MM.1S (cell line): ENCODE data around the gene KYNU.

Experiments
- DNase-seq: peaks from one replicate; pipeline ENCODE4 v3.0.0-alpha.2; 2015
- H2AFZ ChIP-seq: fragments of 300-600 bp; sonication (generic); 2 replicates; pipeline ENCODE4 v1.6.0; 2016; ENCODE audit warnings: antibody characterized with exemption, low read length
- H3F3A ChIP-seq: fragments of 300-600 bp; sonication (generic); 2 replicates; pipeline ENCODE4 v1.6.1; 2016; ENCODE audit warnings: mild to moderate bottlenecking, antibody characterized with exemption, low read length, moderate library complexity, mixed read lengths; ENCODE audit not compliant: insufficient read depth
- H3K27ac ChIP-seq: fragments of 300-600 bp; sonication (generic); 2 replicates; pipeline ENCODE4 v1.5.1; 2016; ENCODE audit warnings: mild to moderate bottlenecking, low read length
- H3K27me3 ChIP-seq: fragments of 300-600 bp; sonication (generic); replicated peaks from 2 replicates; pipeline ENCODE4 v1.6.0; 2016; ENCODE audit warnings: low read length; ENCODE audit not compliant: insufficient read depth
- H3K36me3 ChIP-seq: fragments of 300-600 bp; sonication (generic); replicated peaks from 2 replicates; pipeline ENCODE4 v1.6.1; 2016; ENCODE audit warnings: mild to moderate bottlenecking, low read length, mixed read lengths; ENCODE audit not compliant: insufficient read depth
- H3K4me1 ChIP-seq: fragments of 300-600 bp; sonication (generic); 2 replicates; pipeline ENCODE4 v1.6.1; 2016; ENCODE audit warnings: low read length, mixed read lengths
- H3K4me2 ChIP-seq: fragments of 300-600 bp; sonication (generic); 2 replicates; pipeline ENCODE4 v1.6.0; 2016; ENCODE audit warnings: low read depth, low read length
- H3K4me3 ChIP-seq: fragments of 300-600 bp; sonication (generic); 2 replicates; pipeline ENCODE4 v1.5.1; 2016; ENCODE audit warnings: low read length, mixed read lengths
- H3K79me2 ChIP-seq: fragments of 300-600 bp; sonication (generic); 2 replicates; pipeline ENCODE4 v1.6.1; 2016; ENCODE audit warnings: mixed run types, low read length, mixed read lengths
- H3K9ac ChIP-seq: fragments of 300-600 bp; sonication (generic); 2 replicates; pipeline ENCODE4 v1.6.1; 2016; ENCODE audit warnings: low read length, mixed read lengths
- H3K9me2 ChIP-seq: fragments of 300-600 bp; sonication (generic); replicated peaks from 2 replicates; pipeline ENCODE4 v1.6.1; 2016; ENCODE audit warnings: mild to moderate bottlenecking, low read length, mixed read lengths; ENCODE audit not compliant: insufficient read depth
- H3K9me3 ChIP-seq: fragments of 300-600 bp; sonication (generic); replicated peaks from 2 replicates; pipeline ENCODE4 v1.6.1; 2016; ENCODE audit warnings: mild to moderate bottlenecking, low read length, mixed read lengths; ENCODE audit not compliant: insufficient read depth
- H4K20me1 ChIP-seq: fragments of 300-600 bp; sonication (generic); 2 replicates; pipeline ENCODE4 v1.6.1; 2016; ENCODE audit warnings: mild to moderate bottlenecking, low read length, moderate library complexity, mixed read lengths; ENCODE audit not compliant: insufficient read depth
- EZH2 ChIP-seq: fragments of 300-600 bp; sonication (generic); optimal IDR thresholded peaks from 2 replicates; pipeline ENCODE3; 2017; ENCODE audit warnings: low read depth, mild to moderate bottlenecking, antibody characterized with exemption, low read length, mixed read lengths
- EZH2phosphoT487 ChIP-seq: fragments of 300-600 bp; sonication (generic); IDR thresholded peaks from 2 replicates; pipeline ENCODE4 v1.6.1; 2018; ENCODE audit warnings: antibody characterized with exemption, low read length
- TF ChIP-seq, protein P1 (sequence below): fragments of 300-600 bp; sonication (generic); IDR thresholded peaks from 2 replicates; pipeline ENCODE4 v1.5.1; 2016; ENCODE audit warnings: antibody characterized with exemption, low read length, mixed read lengths

The KYNU gene

GRCh38 chr2:142872882-142873724 is 4.4 kb upstream of the KYNU start:
- Histone ChIP-seq H3K4me1 (no peaks in the 10 kb centered on the region), H2AFZ (no peak overlapping the region), H3K4me2 (no peak overlapping the region), H3F3A (no peaks in the 10 kb centered on the region), H3K4me3 (no peak overlapping the region), H3K9me2 (no peaks in the 10 kb centered on the region), H3K79me2 (no peaks in the 10 kb centered on the region), H3K9me3 (no peaks in the 10 kb centered on the region), H3K27me3 (no peaks in the 10 kb centered on the region), H3K36me3 (no peaks in the 10 kb centered on the region), H4K20me1 (no peaks in the 10 kb centered on the region), H3K9ac (no peak overlapping the region), H3K27ac (no peak overlapping the region)
- TF ChIP-seq, protein P1, sequence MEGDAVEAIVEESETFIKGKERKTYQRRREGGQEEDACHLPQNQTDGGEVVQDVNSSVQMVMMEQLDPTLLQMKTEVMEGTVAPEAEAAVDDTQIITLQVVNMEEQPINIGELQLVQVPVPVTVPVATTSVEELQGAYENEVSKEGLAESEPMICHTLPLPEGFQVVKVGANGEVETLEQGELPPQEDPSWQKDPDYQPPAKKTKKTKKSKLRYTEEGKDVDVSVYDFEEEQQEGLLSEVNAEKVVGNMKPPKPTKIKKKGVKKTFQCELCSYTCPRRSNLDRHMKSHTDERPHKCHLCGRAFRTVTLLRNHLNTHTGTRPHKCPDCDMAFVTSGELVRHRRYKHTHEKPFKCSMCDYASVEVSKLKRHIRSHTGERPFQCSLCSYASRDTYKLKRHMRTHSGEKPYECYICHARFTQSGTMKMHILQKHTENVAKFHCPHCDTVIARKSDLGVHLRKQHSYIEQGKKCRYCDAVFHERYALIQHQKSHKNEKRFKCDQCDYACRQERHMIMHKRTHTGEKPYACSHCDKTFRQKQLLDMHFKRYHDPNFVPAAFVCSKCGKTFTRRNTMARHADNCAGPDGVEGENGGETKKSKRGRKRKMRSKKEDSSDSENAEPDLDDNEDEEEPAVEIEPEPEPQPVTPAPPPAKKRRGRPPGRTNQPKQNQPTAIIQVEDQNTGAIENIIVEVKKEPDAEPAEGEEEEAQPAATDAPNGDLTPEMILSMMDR: no peak
- TF ChIP-seq EZH2phosphoT487 (no peak), EZH2 (no peak)
- DNase-seq: no peak

DNA sequence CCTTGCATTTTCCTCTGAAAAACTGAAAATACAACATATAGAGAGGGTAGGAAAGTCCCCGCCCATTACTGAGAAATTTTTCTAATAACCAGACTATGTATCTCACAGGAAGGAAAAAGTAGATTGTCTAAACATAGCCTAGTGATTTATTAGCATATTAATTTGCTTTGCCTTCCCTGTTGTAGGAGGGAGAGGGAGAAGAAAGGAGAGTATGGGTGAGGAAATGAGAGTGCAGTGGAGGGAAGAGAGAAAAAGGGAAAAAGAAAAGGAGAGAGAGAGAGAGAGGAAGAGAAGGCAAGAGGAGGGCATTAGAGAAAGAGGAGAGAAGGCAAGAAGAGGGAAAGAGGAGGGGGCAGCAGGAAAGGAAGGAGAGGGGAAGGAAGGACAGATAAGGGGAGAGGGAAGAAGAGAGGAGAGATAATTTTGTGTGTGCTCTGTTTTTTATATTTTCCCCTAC is 3.6 kb upstream of the KYNU start:
- Histone ChIP-seq H3K79me2 (no peaks in the 10 kb centered on the region), H3K36me3 (no peaks in the 10 kb centered on the region), H3K4me1 (no peaks in the 10 kb centered on the region), H2AFZ (no peak overlapping the region), H3K27me3 (no peaks in the 10 kb centered on the region), H3F3A (no peaks in the 10 kb centered on the region), H3K9ac (no peak overlapping the region), H3K9me3 (no peaks in the 10 kb centered on the region), H3K4me3 (no peak overlapping the region), H3K9me2 (no peaks in the 10 kb centered on the region), H3K27ac (no peak overlapping the region), H4K20me1 (no peaks in the 10 kb centered on the region), H3K4me2 (no peak overlapping the region)
- no peak for TF ChIP-seq EZH2
- no peak for DNase-seq

GRCh38 chr2:142874293-142874814 is 3.1 kb upstream of the KYNU start:
- Histone ChIP-seq H3K4me3 (no peak overlapping the region), H3K4me1 (no peaks in the 10 kb centered on the region), H3K9me3 (no peaks in the 10 kb centered on the region), H3K27me3 (no peaks in the 10 kb centered on the region), H3K79me2 (no peaks in the 10 kb centered on the region), H3K9ac (no peak overlapping the region), H3K27ac (no peak overlapping the region), H4K20me1 (no peaks in the 10 kb centered on the region), H3K36me3 (no peaks in the 10 kb centered on the region), H2AFZ (no peak overlapping the region), H3K9me2 (no peaks in the 10 kb centered on the region), H3K4me2 (no peak overlapping the region), H3F3A (no peaks in the 10 kb centered on the region)
- DNase-seq: no peak
- TF ChIP-seq EZH2 (no peak), EZH2phosphoT487 (no peak)
- TF ChIP-seq, protein P1: no peak

DNA sequence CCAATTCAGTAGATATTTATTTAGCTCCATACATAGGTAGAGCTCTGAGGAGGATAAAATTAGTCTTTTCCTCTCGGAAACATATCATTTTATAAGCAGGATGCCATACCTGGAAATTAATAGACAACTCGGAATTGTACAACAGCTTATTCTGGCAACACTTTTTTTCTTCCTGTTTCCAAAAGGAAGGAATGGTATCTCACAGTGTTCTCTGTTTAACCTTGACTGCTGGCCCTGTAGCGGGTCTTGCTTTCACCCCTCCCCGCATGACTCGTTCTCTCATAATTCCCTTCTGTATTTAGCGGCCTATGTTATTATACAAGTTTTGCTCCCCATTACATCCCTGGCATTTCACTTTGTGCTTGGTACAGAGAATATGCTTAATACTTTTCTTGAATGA is 2.5 kb upstream of the KYNU start:
- no peaks in the 10 kb centered on the region for H3K36me3 ChIP-seq
- H3K4me1 ChIP-seq: no peaks in the 10 kb centered on the region
- no peak overlapping the region for H3K4me2 ChIP-seq
- H3K9ac ChIP-seq: no peak overlapping the region
- H3F3A ChIP-seq: no peaks in the 10 kb centered on the region
- no peaks in the 10 kb centered on the region for H3K9me2 ChIP-seq
- DNase-seq: no peak
- H4K20me1 ChIP-seq: no peaks in the 10 kb centered on the region
- H2AFZ ChIP-seq: no peak overlapping the region
- no peak overlapping the region for H3K27ac ChIP-seq
- TF ChIP-seq, protein P1: no peak
- TF ChIP-seq EZH2: no peak
- no peak for TF ChIP-seq EZH2phosphoT487
- H3K9me3 ChIP-seq: no peaks in the 10 kb centered on the region
- no peaks in the 10 kb centered on the region for H3K79me2 ChIP-seq
- H3K4me3 ChIP-seq: no peak overlapping the region
- H3K27me3 ChIP-seq: no peaks in the 10 kb centered on the region
